Ishikawa (cell line): ENCODE data around the gene NUP205.

Experiments used
- CEBPB ChIP-seq: IDR thresholded peaks from 2 replicates; pipeline ENCODE4 v1.6.1; 2012
- CREB1 ChIP-seq: IDR thresholded peaks from 2 replicates; pipeline ENCODE4 v1.6.1; 2012; ENCODE audit warnings: low read depth
- EGR1 ChIP-seq: IDR thresholded peaks from 2 replicates; pipeline ENCODE4 v1.6.1; 2012
- EP300 ChIP-seq: IDR thresholded peaks from 2 replicates; pipeline ENCODE4 v1.6.1; 2012; ENCODE audit warnings: borderline replicate concordance
- FOXM1 ChIP-seq: IDR thresholded peaks from 2 replicates; pipeline ENCODE4 v1.6.1; 2012; ENCODE audit warnings: low read depth, borderline replicate concordance
- MAX ChIP-seq: IDR thresholded peaks from 2 replicates; pipeline ENCODE4 v1.6.1; 2012
- NFIC ChIP-seq: IDR thresholded peaks from 2 replicates; pipeline ENCODE4 v1.6.1; 2012
- RAD21 ChIP-seq: IDR thresholded peaks from 2 replicates; pipeline ENCODE4 v1.6.1; 2012; ENCODE audit warnings: low read depth
- REST ChIP-seq: IDR thresholded peaks from 2 replicates; pipeline ENCODE4 v1.6.1; 2012; ENCODE audit warnings: low read depth, mild to moderate bottlenecking
- TAF1 ChIP-seq: IDR thresholded peaks from 2 replicates; pipeline ENCODE4 v1.6.1; 2012; ENCODE audit warnings: low read depth, mild to moderate bottlenecking
- TCF12 ChIP-seq: IDR thresholded peaks from 2 replicates; pipeline ENCODE4 v1.6.1; 2012; ENCODE audit warnings: low read depth
- TEAD4 ChIP-seq: IDR thresholded peaks from 2 replicates; pipeline ENCODE4 v1.6.1; 2012
- USF1 ChIP-seq: IDR thresholded peaks from 2 replicates; pipeline ENCODE4 v1.6.1; 2012
- YY1 ChIP-seq: IDR thresholded peaks from 2 replicates; pipeline ENCODE4 v1.6.1; 2012; ENCODE audit warnings: low read depth
- ZBTB7A ChIP-seq: IDR thresholded peaks from 2 replicates; pipeline ENCODE4 v1.6.1; 2012; ENCODE audit warnings: low read depth

The NUP205 gene

GRCh38 chr7:135557455-135558336 is at the start of gene NUP205:
Gene NUP205, plus strand, starts transcription at chr7:135557917. Its CDS starts 28 bp downstream, at chr7:135557945.
- TF ChIP-seq FOXM1: 0 out of 2 replicates have a peak, but pooled peaks have one; percentile 22
- TF ChIP-seq MAX: peak; percentile 94
- peak; percentile 28; the same call in 1 of the 2 replicates for TF ChIP-seq TEAD4
- TF ChIP-seq EP300: no peak
- peak; percentile 94 for TF ChIP-seq TAF1
- TF ChIP-seq NFIC: no peak
- no peak for TF ChIP-seq ZBTB7A
- TF ChIP-seq TCF12: no peak; the same call in 1 of the 2 replicates
- no peak for TF ChIP-seq RAD21
- TF ChIP-seq CEBPB: peak; percentile 5; the same call in 1 of the 2 replicates
- TF ChIP-seq YY1: peak; percentile 96
- TF ChIP-seq USF1: peak; percentile 11; the same call in 1 of the 2 replicates
- TF ChIP-seq REST: no peak
- TF ChIP-seq EGR1: peak; percentile 61; the same call in 1 of the 2 replicates
- TF ChIP-seq CREB1: peak; percentile 75

- TF ChIP-seq ZBTB7A: no peak
- no peak for TF ChIP-seq CEBPB
- no peak for TF ChIP-seq CREB1
- TF ChIP-seq YY1: no peak
- no peak for TF ChIP-seq EGR1
- TF ChIP-seq REST: no peak
- no peak for TF ChIP-seq TAF1
- TF ChIP-seq TCF12: no peak
- TF ChIP-seq EP300: no peak
- no peak for TF ChIP-seq TEAD4
- TF ChIP-seq NFIC: no peak
- TF ChIP-seq MAX: no peak
These were observed 48.7 kb upstream of the NUP205 start for GRCh38 chr7:135508883-135509588.

- no peak for TF ChIP-seq EP300
- TF ChIP-seq NFIC: no peak
- TF ChIP-seq RAD21: no peak
- no peak for TF ChIP-seq TCF12
- TF ChIP-seq CREB1: no peak
- TF ChIP-seq FOXM1: no peak
- no peak for TF ChIP-seq EGR1
- no peak for TF ChIP-seq TAF1
- no peak for TF ChIP-seq USF1
- no peak for TF ChIP-seq MAX
- TF ChIP-seq CEBPB: no peak
These were observed 48.2 kb upstream of the NUP205 start for GRCh38 chr7:135509589-135509838.

DNA sequence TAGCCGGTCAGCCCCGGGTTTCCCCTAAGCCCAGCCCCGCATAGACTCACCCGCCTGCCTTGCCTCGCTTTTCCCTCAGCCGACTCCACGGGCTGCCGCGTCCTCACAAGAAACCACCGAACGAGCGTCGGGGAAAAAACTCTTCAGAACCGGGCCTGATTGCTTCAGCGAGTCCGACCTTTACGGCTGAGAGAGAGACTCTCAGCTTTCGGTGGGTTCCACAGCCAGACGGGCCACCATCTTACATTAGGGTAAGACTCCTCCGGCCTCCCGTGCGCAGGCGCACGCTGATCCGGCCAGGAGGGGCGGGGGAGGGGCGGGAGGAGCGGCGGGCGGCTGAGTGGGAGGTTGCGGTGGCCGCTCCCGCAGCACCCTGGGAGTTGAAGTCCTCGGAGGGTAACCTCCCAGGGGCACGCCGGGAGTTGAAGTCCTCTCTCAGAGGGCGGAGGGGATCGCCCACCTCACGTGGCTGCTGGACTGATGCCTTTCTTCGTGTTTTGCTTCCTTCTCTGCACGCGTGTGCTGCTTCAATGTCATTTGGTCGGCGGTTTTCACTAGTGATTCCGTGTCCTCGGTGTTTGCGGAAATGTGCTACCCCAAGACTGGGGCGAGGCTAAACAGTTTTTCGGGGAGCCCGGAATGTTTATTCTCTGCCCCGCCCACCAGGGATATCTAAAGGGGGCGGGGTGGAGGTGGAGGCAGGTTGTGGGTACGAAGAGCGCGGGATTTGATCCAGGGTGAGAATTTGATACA is 47.7 kb upstream of the NUP205 start, which contains the start of gene CNOT4:
Gene CNOT4, minus strand, starts transcription at position 264 of the 753 bp plus-strand sequence. CDS start 71,771 bp downstream, outside the sequence.
- no peak for TF ChIP-seq CEBPB
- TF ChIP-seq TEAD4: 0 out of 2 replicates have a peak, but pooled peaks have one; percentile 25
- TF ChIP-seq EP300: no peak
- TF ChIP-seq TAF1: peak; percentile 80
- TF ChIP-seq USF1: peak; percentile 92
- peak; percentile 92 for TF ChIP-seq MAX
- TF ChIP-seq ZBTB7A: no peak; the same call in 1 of the 2 replicates
- TF ChIP-seq NFIC: 0 out of 2 replicates have a peak, but pooled peaks have one; percentile 3
- TF ChIP-seq RAD21: no peak
- TF ChIP-seq YY1: peak; percentile 90
- no peak for TF ChIP-seq FOXM1
- peak; percentile 82 for TF ChIP-seq EGR1
- TF ChIP-seq CREB1: no peak
- no peak for TF ChIP-seq REST
- no peak for TF ChIP-seq TCF12
